Head of caudate nucleus (tissue), 42 donors: ENCODE data around the gene HAO2.

Experiments
- DNase-seq, 42 donors: peaks; one replicate each; pipeline versions ENCODE4 v3.0.0 to v3.0.0-alpha.2; 2020 to 2021; ENCODE audit warnings: mixed read lengths in 7 of 42
- intact Hi-C: fragments of 100-400 bp; cut with DNase I; formaldehyde crosslinking; loops from one replicate; pipeline ENCODE4 v1.15.0; 2022

HAO2 gene

DNA sequence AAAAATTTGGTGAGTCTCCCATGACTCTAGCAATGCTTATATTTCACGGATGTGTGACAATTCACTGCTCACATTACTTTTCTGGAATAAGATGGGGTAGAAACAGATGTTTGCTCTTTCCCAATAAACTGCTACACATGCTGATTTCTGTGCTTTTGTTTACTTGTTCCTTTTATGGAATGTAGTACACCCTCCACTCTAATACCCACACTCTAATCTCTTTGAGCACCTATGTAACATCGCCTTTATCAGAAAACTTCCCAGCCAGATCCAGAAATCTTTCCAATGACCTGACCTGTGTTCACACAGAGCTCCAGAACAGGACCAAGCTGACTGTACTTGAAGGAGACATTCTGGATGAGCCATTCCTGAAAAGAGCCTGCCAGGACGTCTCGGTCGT is 50.5 kb downstream of the HAO2 start:
- intact Hi-C loops = no loop called here
- no peak for DNase-seq

DNA sequence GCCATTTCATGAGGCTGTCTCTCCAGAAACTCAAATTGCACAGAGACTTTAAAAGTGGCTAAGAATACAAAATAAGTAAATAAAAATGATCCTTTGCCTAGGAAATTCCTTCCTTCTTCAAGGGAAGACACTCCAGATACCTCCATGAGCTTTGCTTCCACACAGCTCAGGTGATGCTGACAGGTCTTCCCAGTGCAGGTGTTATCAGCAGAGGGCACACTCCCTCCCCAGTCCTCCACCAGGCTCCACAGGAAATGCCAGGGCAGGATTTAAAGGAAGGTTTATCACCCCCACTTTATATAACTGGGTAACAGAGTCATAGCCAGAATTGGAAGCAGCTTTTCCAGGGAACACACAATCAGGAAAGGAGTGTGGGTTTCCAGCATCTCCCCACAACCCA is 52.1 kb downstream of the HAO2 start:
- intact Hi-C loops = no loop called here
- no peak for DNase-seq

DNA sequence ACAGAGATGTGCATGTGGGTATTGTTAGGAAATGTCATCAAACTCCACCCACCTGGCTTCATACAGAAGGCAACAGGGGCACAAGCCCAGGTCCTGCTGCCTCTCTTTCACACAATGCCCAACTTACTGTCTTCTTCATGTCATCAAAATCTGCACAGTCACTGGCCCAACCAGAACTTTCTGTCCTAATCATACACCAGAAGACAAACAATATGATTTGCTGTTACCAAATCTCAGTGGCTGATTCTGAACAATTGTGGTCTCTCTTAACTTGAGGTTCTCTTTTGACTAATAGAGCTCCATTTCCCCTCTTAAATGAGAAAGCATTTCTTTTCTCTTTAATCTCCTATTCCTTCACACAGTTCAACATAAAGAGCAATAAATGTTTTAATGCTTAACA is 54.0 kb downstream of the HAO2 start:
- intact Hi-C loops = no loop called here
- no peak for DNase-seq

DNA sequence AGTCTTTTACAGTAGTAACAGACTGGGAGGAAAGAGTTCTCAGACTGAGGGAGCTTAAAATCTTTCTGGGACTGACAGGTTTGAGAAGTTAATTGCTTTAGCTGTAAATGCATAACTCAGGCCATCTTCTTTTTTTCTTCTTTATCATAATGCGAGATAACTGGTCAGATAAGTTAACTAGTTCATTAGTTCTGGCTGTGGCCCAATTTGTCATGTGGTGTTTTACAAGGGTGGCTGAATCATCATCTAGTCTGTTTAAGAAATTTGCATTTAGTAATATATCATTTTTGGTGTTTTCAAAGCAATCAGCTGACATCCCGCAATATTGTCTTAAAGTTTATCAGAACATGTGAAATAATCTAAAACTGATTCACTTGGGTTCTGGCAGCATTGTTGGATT is 60.4 kb downstream of the HAO2 start:
- no peak for DNase-seq
- intact Hi-C loops = no loop called here

DNA sequence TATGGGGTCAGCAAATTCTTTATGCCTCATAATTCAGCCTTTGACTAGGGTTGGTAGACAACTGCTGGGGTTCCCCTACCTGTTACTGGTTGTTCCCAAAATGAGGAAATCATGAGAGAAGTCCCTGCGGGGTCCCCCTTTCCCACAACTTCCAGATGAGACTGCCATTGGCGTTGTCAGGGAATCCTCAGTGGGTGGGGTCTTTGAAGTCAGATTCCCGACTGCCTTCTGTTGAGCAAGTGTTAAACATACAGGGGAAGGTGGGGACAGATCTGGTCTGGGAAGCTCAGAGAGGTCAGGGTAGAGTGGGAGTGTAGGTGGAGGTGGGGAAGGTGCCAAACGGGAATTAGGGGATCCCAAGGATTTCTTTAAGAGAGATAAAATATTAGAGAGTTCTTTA is 61.1 kb downstream of the HAO2 start:
- no peak for DNase-seq
- intact Hi-C loops = no loop called here

DNA sequence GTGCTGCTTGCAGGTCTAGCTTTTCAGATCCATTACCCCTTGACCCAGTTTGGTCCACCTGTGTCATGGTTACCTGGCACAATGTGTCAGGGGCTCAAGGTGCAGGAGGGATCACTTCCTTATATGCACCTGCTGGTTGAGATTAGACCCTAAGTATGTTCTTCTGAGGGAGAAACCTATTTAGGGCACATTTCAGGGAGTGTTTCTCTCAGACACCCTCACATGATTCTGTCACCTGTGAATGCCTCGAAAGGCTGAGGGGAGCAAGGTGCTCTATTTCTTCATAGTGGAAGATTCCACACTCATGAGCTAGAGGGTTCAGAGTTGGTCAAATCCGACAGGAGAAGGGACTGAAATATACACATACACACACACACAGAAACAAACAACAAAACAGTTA is 61.9 kb downstream of the HAO2 start:
- no peak for DNase-seq
- intact Hi-C loops = no loop called here

DNA sequence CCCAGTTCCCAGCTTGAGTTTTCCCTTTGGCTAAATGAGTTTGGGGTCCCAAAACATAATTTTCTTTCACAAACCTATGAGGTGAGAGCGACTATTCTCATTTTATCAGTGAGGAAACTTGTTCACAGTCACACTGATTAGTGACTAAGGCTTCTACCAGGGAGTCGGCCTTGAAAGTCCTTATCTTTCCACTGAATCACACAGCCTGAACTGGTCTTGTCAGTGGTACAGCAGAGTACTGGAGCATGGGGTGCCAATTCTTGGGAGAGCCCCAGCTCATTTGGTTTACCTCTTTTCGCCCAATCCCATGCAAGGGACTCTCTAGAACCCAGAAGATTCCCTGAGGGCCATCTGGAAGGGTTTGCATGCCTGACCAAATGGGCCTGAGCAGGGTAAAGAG is 63.3 kb downstream of the HAO2 start:
- no peak for DNase-seq
- intact Hi-C loops = no loop called here

DNA sequence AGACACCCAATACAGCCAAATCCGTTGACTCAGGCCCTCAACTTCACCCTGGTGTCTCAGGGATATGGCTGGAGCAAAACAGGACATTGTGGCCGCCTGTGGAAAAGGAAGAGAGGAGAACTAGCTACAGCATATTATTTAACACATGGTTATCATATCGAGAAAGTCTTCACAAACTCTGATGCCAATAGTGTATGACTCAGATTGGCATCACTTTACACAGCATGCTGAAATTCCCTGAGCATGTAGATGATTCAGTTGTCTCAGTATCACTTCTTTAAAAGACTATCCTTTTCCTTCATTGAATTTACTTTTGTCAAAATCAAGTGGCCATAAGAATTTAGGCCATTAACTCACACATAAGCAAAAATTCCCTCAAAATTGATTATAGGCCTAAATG is 66.5 kb downstream of the HAO2 start:
- intact Hi-C loops = no loop called here
- DNase-seq = no peak

DNA sequence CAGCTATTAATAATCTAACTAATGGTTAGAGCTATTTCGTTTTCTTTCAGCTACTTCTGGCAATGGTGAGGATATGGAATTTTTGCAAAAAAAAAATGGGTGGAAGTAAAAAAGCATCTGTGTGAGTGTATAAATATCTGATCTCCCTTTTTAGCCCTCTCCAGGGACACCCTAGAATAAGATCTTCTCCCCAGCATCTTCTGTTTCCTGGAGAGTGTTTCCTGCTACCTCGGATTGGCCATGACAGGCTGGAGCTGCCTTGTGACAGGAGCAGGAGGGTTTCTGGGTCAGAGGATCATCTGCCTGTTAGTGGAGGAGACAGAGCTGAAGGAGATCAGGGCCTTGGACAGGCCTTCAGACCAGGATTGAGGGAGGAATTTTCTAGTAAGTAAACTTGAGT is 70.2 kb downstream of the HAO2 start:
- intact Hi-C loops = no loop called here
- no peak for DNase-seq

DNA sequence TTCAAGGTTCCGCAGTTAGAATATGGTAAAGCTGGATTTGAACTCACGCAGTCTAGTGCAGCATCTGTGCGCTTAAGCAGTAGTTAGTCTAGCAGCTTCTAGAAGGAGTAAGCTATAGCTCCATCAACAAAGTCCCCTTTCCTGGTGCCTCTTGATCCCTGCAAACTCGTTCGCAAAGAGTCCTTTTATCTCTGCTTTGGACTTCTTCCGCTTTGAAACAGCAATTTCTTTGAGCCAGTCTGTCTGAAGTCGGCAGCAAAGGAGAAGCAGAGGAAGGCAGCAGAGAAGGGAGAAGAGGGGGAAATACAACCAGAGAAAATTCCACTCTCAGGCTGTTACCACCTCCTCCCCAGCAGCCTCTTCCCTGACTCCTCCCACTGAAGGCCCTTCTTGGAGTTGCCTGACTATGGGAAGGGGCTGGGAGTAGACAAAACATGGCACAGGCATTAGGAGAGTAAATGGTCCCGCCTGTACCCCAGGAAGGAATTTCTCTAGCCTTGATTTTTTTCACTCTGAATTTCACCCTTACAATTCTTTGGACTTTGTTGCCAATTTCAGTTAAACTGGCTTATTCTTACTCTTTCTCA is 72.2 kb downstream of the HAO2 start:
- intact Hi-C loops = no loop called here
- DNase-seq = no peak

DNA sequence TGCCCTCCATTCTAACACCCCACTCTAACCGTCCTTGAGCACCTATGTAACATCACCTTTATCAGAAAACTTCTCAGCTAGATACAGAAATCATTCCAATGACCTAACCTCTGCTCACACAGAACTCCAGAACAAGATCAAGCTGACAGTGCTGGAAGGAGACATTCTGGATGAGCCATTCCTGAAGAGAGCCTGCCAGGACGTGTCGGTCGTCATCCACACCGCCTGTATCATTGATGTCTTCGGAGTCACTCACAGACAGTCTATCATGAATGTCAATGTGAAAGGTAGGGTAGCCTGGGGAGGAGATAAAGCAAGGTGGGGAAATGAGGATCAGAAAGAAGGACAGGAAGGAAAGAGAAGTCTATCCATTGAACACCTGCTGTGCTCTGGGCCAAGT is 74.2 kb downstream of the HAO2 start:
- no peak for DNase-seq
- intact Hi-C loops = no loop called here
